GM18861 (cell line): ENCODE measurements around the gene CD109.
"Not testable (repeated sequence)": the region's sequence is repeated elsewhere in the genome, so short reads cannot be mapped to it uniquely, and the experiment has no call there.

Experiments used
- ATAC-seq: cut with Tn5 transposase; IDR thresholded peaks from one replicate; pipeline ENCODE4 v1.9.1; 2021; ENCODE audit not compliant: unreplicated experiment

Gene CD109

GRCh38 chr6:73784726-73785505, 88.9 kb downstream of the CD109 start:
- no peak for ATAC-seq

- ATAC-seq: no peak
Observed at GRCh38 chr6:73790574-73790973, 94.6 kb downstream of the CD109 start.

GRCh38 chr6:73791336-73791735, 95.3 kb downstream of the CD109 start:
- no peak for ATAC-seq

- no peak for ATAC-seq
Observed at GRCh38 chr6:73792738-73793137, 96.7 kb downstream of the CD109 start.

GRCh38 chr6:73796881-73797280, 100.9 kb downstream of the CD109 start:
- ATAC-seq: no peak

- ATAC-seq: no peak
Observed at GRCh38 chr6:73797861-73798260, 101.9 kb downstream of the CD109 start.

- ATAC-seq: no peak
Observed at GRCh38 chr6:73798592-73798991, 102.6 kb downstream of the CD109 start.

GRCh38 chr6:73800997-73801396, 105.0 kb downstream of the CD109 start:
- ATAC-seq: no peak

- no peak for ATAC-seq
Observed at GRCh38 chr6:73801652-73802268, 105.8 kb downstream of the CD109 start.

GRCh38 chr6:73802366-73802765, 106.4 kb downstream of the CD109 start:
- no peak for ATAC-seq

GRCh38 chr6:73803562-73804241, 107.7 kb downstream of the CD109 start:
- no peak for ATAC-seq

- ATAC-seq: not testable (repeated sequence)
Observed at GRCh38 chr6:73805221-73805620, 109.2 kb downstream of the CD109 start.

GRCh38 chr6:73805982-73806381, 110.0 kb downstream of the CD109 start:
- not testable (repeated sequence) for ATAC-seq

- no peak for ATAC-seq
Observed at GRCh38 chr6:73811706-73812105, 115.7 kb downstream of the CD109 start.

- no peak for ATAC-seq
Observed at GRCh38 chr6:73817253-73817652, 121.2 kb downstream of the CD109 start.

GRCh38 chr6:73823046-73823735, 127.2 kb downstream of the CD109 start:
- ATAC-seq: no peak

GRCh38 chr6:73823832-73824231, 127.8 kb downstream of the CD109 start:
- no peak for ATAC-seq

GRCh38 chr6:73826571-73826970, 130.6 kb downstream of the CD109 start:
- no peak for ATAC-seq

GRCh38 chr6:73830119-73830518, 134.1 kb downstream of the CD109 start:
- no peak for ATAC-seq

GRCh38 chr6:73832313-73832712, 136.3 kb downstream of the CD109 start:
- no peak for ATAC-seq

- not testable (repeated sequence) for ATAC-seq
Observed at GRCh38 chr6:73844696-73845095, 148.7 kb downstream of the CD109 start.
